Body of pancreas (tissue), 4 donors: Measurements from ENCODE around the gene ETNPPL.

Experiments used
- CTCF ChIP-seq, 7 experiments: fragments of 450-650 bp in 4 of 7; fragments of 200-600 bp in 3 of 7; sonication (generic) in 3 of 7; IDR thresholded peaks; one replicate each; pipeline ENCODE4 v1.5.1; 2016 to 2019; ENCODE audit warnings: antibody characterized with exemption in 7 of 7
- POLR2A ChIP-seq, 3 donors: fragments of 450-650 bp; IDR thresholded peaks; one replicate each; pipeline ENCODE4 v1.6.1; 2016; ENCODE audit warnings: antibody characterized with exemption in 3 of 3, mild to moderate bottlenecking in 2 of 3

GRCh38 chr4:108762559-108763225 is at the start of gene ETNPPL:
- TF ChIP-seq POLR2A (IDR thresholded peaks at IDR 0.05) (no peak), CTCF (IDR thresholded peaks at IDR 0.05) (peak in 1 of 7 experiments; percentile 8)
